Muscle layer of colon (tissue), 2 donors: ENCODE results near the gene IFRD1.
A peak's percentile ranks its signal among the peaks of the same experiment; 100 is the strongest.

Experiments
- H3K27ac ChIP-seq: one replicate; pipeline ENCODE4 v1.7.0; 2013; ENCODE audit warnings: low read depth, mild to moderate bottlenecking, low read length, moderate library complexity
- H3K27me3 ChIP-seq, 2 donors: one replicate each; pipeline ENCODE4 v1.7.0; 2013; ENCODE audit warnings: low read length in 2 of 2, mild to moderate bottlenecking in 2 of 2; ENCODE audit not compliant: insufficient read depth in 2 of 2, control insufficient read depth in 1 of 2
- H3K36me3 ChIP-seq: one replicate; pipeline ENCODE4 v1.7.0; 2013; ENCODE audit warnings: mild to moderate bottlenecking, low read length; ENCODE audit not compliant: insufficient read depth
- H3K4me1 ChIP-seq: one replicate; pipeline ENCODE4 v1.7.0; 2013; ENCODE audit warnings: mild to moderate bottlenecking, low read length; ENCODE audit not compliant: insufficient read depth
- H3K4me3 ChIP-seq, 2 donors: one replicate each; pipeline ENCODE4 v1.7.0; 2013; ENCODE audit warnings: low read length in 2 of 2, low read depth in 1 of 2, mild to moderate bottlenecking in 1 of 2, moderate library complexity in 1 of 2
- H3K9ac ChIP-seq: one replicate; pipeline ENCODE4 v1.7.0; 2013; ENCODE audit warnings: low read length
- H3K9me3 ChIP-seq: one replicate; pipeline ENCODE4 v1.7.0; 2013; ENCODE audit warnings: mild to moderate bottlenecking, low read length
- donor health status: abdominal sarcoma.
- donor health status: Adenocarcinoma of cecum.

IFRD1 gene

GRCh38 chr7:112467867-112468266 lies 17.6 kb downstream of the IFRD1 start:
- Histone ChIP-seq H3K4me3 (no peak overlapping the region), H3K9ac (no peak overlapping the region), H3K9me3 (no peaks in the 10 kb centered on the region), H3K36me3 (peaks cover 81% of the 10 kb centered on the region), H3K4me1 (no peaks in the 10 kb centered on the region), H3K27ac (no peak overlapping the region), H3K27me3 (no peaks in the 10 kb centered on the region)

- Histone ChIP-seq H3K27ac (no peak overlapping the region), H3K9ac (no peak overlapping the region), H3K27me3 (no peaks in the 10 kb centered on the region), H3K4me1 (no peaks in the 10 kb centered on the region), H3K36me3 (peaks cover 72% of the 10 kb centered on the region), H3K4me3 (no peak overlapping the region), H3K9me3 (no peaks in the 10 kb centered on the region)
Measured at GRCh38 chr7:112470194-112470593, 19.9 kb downstream of the IFRD1 start.

- Histone ChIP-seq H3K9ac (no peak overlapping the region), H3K27me3 (no peaks in the 10 kb centered on the region), H3K4me3 (no peak overlapping the region), H3K4me1 (peaks cover 12% of the 10 kb centered on the region), H3K36me3 (peaks cover 31% of the 10 kb centered on the region), H3K9me3 (no peaks in the 10 kb centered on the region), H3K27ac (no peak overlapping the region)
Measured at GRCh38 chr7:112476390-112477052, 26.3 kb downstream of the IFRD1 start.

DNA sequence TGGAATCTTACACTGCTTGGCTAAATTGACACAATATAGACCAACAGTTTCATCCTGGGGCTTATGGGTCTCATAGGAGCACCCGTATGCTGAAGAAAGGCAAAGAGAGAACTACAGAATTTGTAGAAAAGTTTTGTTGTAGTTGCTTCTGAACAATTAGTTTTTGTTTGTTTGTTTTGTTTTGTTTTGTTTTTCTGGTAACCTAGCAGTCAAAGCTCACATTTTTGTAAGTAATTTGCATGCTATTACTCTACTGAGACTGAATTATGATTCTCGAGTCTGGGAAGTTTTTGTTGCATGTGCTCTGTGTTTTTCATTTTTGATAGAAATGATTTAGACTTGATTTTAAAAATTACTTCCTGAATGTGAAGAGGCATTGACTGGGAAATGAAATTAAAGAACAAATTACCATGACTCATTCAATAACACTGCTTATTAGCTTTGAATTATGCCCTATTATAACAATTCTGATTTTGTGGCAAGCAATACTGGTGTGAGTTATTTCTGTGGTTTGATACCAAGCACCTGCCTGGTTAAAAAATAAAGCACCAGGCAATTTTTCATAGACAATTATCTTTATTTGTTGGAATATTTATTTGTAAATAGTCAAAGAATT lies 31.0 kb downstream of the IFRD1 start:
- peaks cover 51% of the 10 kb centered on the region for H3K4me1 ChIP-seq
- H3K9ac ChIP-seq: no peak overlapping the region
- H3K27ac ChIP-seq: peak overlapping the region; percentile 49
- no peaks in the 10 kb centered on the region for H3K36me3 ChIP-seq
- no peaks in the 10 kb centered on the region for H3K9me3 ChIP-seq
- H3K27me3 ChIP-seq: no peaks in the 10 kb centered on the region
- no peak overlapping the region for H3K4me3 ChIP-seq

DNA sequence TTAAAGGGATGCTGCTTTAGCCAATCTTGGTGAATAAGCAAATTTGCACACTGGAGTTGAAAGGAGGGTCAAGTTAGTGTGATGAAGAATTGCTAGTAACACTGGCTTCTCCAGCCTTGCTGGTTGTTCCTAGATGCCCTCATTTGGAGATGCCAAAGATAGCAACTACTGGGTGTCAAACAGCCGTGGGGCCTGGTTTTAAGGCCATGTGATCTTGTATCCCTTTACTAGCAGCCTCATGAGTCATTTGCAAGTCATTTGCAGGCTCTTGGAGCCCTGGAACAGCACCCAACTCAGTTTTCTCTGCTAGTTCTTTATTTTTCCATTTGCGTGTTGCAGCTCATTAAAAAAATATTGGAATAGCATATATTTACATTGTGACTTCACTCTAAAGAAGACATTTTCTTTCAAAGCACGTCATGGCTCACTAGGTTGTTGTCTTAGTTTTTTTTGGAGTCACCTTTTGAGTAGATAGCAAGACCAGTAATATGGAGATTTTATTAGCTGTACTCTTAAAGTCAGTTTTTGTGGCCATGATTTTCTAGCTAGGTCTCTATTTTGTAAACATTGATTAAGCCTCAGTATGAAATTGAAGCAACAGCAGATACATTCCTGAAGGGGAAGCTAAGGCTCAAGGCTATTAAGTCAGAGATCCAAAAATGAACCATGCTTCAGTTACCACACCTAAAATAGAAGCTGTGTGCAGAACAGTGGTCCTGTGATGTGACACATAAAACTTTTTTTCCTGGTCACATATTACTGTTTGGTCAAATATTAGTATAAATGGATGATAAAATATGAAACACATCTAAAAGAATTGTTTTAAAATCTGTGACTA lies 31.8 kb downstream of the IFRD1 start:
- H3K27me3 ChIP-seq: no peaks in the 10 kb centered on the region
- H3K9ac ChIP-seq: no peak overlapping the region
- no peaks in the 10 kb centered on the region for H3K9me3 ChIP-seq
- H3K36me3 ChIP-seq: no peaks in the 10 kb centered on the region
- peak overlapping the region; percentile 49 for H3K27ac ChIP-seq
- H3K4me1 ChIP-seq: peaks cover 51% of the 10 kb centered on the region
- H3K4me3 ChIP-seq: no peak overlapping the region

DNA sequence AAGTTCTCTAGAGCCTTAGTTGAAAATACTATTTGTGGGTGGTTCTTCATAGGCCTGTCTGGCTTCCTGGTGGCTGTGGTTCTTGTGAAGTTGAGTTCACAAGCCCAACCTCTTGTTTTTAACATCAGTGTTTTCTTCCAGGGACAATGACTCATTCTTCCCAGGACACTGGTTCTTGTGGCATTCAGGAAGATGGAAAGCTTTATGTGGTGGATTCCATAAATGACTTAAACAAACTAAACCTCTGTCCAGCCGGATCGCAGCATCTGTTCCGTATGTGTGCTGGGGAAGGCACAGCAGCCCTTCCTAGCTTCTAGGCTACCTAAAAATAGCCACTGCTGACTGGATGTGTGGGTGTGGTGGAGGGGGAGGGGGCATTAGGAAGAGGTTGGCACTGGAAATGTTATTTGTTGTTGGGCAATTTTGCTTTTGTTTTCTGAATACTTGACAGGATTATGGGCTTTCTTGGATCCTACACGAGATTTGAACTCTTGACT lies 34.5 kb downstream of the IFRD1 start:
- H3K27ac ChIP-seq: no peak overlapping the region
- no peaks in the 10 kb centered on the region for H3K36me3 ChIP-seq
- H3K9ac ChIP-seq: no peak overlapping the region
- H3K27me3 ChIP-seq: no peaks in the 10 kb centered on the region
- no peak overlapping the region for H3K4me3 ChIP-seq
- peaks cover 51% of the 10 kb centered on the region for H3K4me1 ChIP-seq
- no peaks in the 10 kb centered on the region for H3K9me3 ChIP-seq

- Histone ChIP-seq H3K36me3 (no peaks in the 10 kb centered on the region), H3K9ac (no peak overlapping the region), H3K4me1 (peaks cover 46% of the 10 kb centered on the region), H3K27me3 (no peaks in the 10 kb centered on the region), H3K4me3 (no peak overlapping the region), H3K9me3 (no peaks in the 10 kb centered on the region), H3K27ac (no peak overlapping the region)
Measured at GRCh38 chr7:112485766-112486165, 35.5 kb downstream of the IFRD1 start.

DNA sequence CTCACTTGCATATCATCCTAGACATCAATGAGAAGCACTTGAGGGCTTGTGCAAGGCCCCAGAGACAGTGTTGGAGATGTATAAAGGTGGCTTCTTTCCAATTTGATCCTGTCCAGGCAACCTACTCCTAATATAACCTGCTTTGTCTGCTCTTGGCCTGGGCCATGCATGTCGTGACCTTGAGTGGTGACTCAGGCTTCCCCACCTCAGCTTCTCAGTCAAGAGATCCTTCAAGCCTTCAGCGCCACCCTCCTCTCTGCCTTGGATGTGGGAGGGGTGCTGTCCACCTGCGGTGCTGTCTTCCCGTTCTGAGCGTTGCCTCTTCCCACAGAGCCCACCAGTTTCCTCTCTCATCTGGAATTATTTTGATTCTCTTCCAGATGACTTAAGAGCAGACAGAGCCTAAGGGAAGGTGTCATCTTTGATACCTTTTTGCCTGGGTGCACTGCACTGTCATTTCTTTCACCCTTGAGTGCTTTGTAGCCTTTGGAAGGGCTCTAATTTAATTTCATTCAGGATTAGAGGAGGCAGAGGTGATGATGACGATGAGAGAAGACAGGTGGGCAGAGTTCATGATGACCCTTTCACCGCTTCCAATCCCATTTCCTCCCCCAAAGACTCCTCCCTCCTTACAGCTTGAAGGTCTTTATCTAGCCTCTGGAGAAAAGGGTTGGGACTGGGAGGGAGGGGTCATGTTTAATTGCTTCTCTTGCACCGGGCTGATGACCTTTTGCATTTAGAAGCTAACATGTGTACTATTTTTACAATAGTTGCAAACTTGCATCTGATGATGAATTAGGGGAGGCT lies 37.4 kb downstream of the IFRD1 start:
- Histone ChIP-seq H3K9me3 (no peaks in the 10 kb centered on the region), H3K4me1 (peaks cover 28% of the 10 kb centered on the region), H3K36me3 (no peaks in the 10 kb centered on the region), H3K4me3 (no peak overlapping the region), H3K9ac (no peak overlapping the region), H3K27me3 (no peaks in the 10 kb centered on the region), H3K27ac (no peak overlapping the region)

DNA sequence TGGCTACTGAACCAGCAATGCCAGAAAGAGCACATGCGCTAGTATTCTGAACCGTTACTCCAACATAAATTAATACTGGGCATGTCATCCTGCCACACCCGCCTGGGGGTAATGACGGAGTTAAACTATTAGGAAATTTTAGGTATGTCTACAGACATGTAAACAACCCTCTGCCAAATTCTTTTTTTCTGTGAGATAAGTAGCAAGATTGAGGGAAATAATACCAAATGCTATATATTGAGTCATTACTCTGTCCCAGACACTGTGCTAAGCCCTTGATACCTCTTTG lies 37.9 kb downstream of the IFRD1 start:
- H3K4me3 ChIP-seq: no peak overlapping the region
- H3K9me3 ChIP-seq: no peaks in the 10 kb centered on the region
- no peak overlapping the region for H3K27ac ChIP-seq
- no peaks in the 10 kb centered on the region for H3K27me3 ChIP-seq
- no peaks in the 10 kb centered on the region for H3K36me3 ChIP-seq
- no peak overlapping the region for H3K9ac ChIP-seq
- peaks cover 26% of the 10 kb centered on the region for H3K4me1 ChIP-seq

DNA sequence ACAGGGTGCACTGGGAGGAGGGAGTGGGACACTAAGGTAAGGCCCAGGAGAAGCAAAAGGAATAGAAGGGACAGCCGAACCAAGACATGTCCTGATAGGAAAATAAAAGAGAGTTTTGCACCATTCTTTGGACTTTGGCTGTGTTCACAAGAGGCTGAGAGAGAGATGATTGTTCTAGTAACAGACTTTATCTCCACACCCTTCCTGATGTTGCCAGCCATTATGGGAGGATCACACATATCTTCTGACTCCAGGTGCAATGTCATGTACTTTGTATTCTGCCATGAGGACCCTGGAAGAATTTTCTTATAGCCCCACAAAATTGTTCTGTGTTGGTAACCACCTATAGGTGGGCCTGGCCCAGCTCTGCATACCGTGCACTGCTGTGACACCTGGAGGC lies 41.9 kb downstream of the IFRD1 start:
- no peak overlapping the region for H3K27ac ChIP-seq
- no peak overlapping the region for H3K4me3 ChIP-seq
- H3K27me3 ChIP-seq: no peaks in the 10 kb centered on the region
- H3K9ac ChIP-seq: no peak overlapping the region
- no peaks in the 10 kb centered on the region for H3K36me3 ChIP-seq
- no peaks in the 10 kb centered on the region for H3K9me3 ChIP-seq
- H3K4me1 ChIP-seq: no peaks in the 10 kb centered on the region

- no peak overlapping the region for H3K9ac ChIP-seq
- H3K36me3 ChIP-seq: no peaks in the 10 kb centered on the region
- H3K4me1 ChIP-seq: no peaks in the 10 kb centered on the region
- H3K9me3 ChIP-seq: no peaks in the 10 kb centered on the region
- H3K4me3 ChIP-seq: no peak overlapping the region
- H3K27ac ChIP-seq: no peak overlapping the region
- H3K27me3 ChIP-seq: no peaks in the 10 kb centered on the region
Measured at GRCh38 chr7:112494656-112495055, 44.4 kb downstream of the IFRD1 start.
